ENCODE measurements around the gene SYT3. TPM values are rescaled to one million over a fixed set of nuclear protein-coding genes. Genes with fewer than 3 reads are reported as not detected.

SYT3 gene
- total RNA-seq, 1 experiment from 2014 or later = 1.8 TPM

- Histone ChIP-seq H3K36me3 (ENCODE audit: insufficient read depth, low read length, poor library complexity, severe bottlenecking) (no peaks in the 10 kb centered on the region), H3K9me3 (ENCODE audit: low read depth, low read length, poor library complexity, severe bottlenecking) (no peaks in the 10 kb centered on the region), H3K4me1 (ENCODE audit: insufficient read depth, low read length, poor library complexity, severe bottlenecking) (peaks cover 7% of the 10 kb centered on the region), H3K4me3 (ENCODE audit: low read depth, low read length, poor library complexity, severe bottlenecking) (no peak overlapping the region), H3K27me3 (replicated peaks; ENCODE audit: insufficient read depth, low read depth, low read length, poor library complexity) (peaks cover 30% of the 10 kb centered on the region), H3K27ac (ENCODE audit: low read depth, low read length, poor library complexity, severe bottlenecking) (no peak overlapping the region)
- no TSS peak for BruUV-seq (replicated peaks)
- POLR2A ChIA-PET (ENCODE audit: low non-redundant PET) = interaction anchor here (0.7 kb wide), 1 partner anchor 68 kb away, joined by 4 read pairs; no protein-coding TSS in a partner anchor
- intact Hi-C loops (cut with micrococcal nuclease; ENCODE audit: unreplicated experiment) = no loop called here
- DNase-seq (ENCODE audit: low spot score) = no peak
- CTCF ChIA-PET = interaction anchor here (0.6 to 1.2 kb wide), 5 partner anchors 10 to 252 kb away, joined by 3 to 5 read pairs (median 4); no protein-coding TSS in a partner anchor
- no peak for TF ChIP-seq CTCF (conservative IDR thresholded peaks at IDR 0.05; ENCODE audit: low read depth, low read length)
- no peak for TF ChIP-seq EZH2 (IDR thresholded peaks at IDR 0.05; ENCODE audit: borderline replicate concordance, low read depth, low read length, poor library complexity, severe bottlenecking)
Observed at GRCh38 chr19:50670102-50670380, 30.4 kb upstream of the SYT3 start.

GRCh38 chr19:50669302-50670101, 29.8 kb upstream of the SYT3 start:
- peaks cover 7% of the 10 kb centered on the region for H3K4me1 ChIP-seq (ENCODE audit: insufficient read depth, low read length, poor library complexity, severe bottlenecking)
- BruUV-seq (replicated peaks) = no TSS peak
- H3K4me3 ChIP-seq (ENCODE audit: low read depth, low read length, poor library complexity, severe bottlenecking) = no peak overlapping the region
- ChIA-PET POLR2A (ENCODE audit: low non-redundant PET) (no interaction called here), CTCF (interaction anchor here (0.6 to 1.2 kb wide), 6 partner anchors 9 to 252 kb away, joined by 3 to 6 read pairs (median 4); no protein-coding TSS in a partner anchor)
- TF ChIP-seq EZH2 (IDR thresholded peaks at IDR 0.05; ENCODE audit: borderline replicate concordance, low read depth, low read length, poor library complexity, severe bottlenecking) (no peak), CTCF (conservative IDR thresholded peaks at IDR 0.05; ENCODE audit: low read depth, low read length) (peak; percentile 92)
- H3K36me3 ChIP-seq (ENCODE audit: insufficient read depth, low read length, poor library complexity, severe bottlenecking) = no peaks in the 10 kb centered on the region
- H3K9me3 ChIP-seq (ENCODE audit: low read depth, low read length, poor library complexity, severe bottlenecking) = no peaks in the 10 kb centered on the region
- DNase-seq (ENCODE audit: low spot score) = peak; percentile 64
- intact Hi-C loops (cut with micrococcal nuclease; ENCODE audit: unreplicated experiment) = loop anchor here (1.0 kb wide), 1 partner anchor 114 kb away; no protein-coding TSS in a partner anchor
- no peak overlapping the region for H3K27ac ChIP-seq (ENCODE audit: low read depth, low read length, poor library complexity, severe bottlenecking)
- H3K27me3 ChIP-seq (replicated peaks; ENCODE audit: insufficient read depth, low read depth, low read length, poor library complexity) = peaks cover 30% of the 10 kb centered on the region

GRCh38 chr19:50668879-50669278, 29.2 kb upstream of the SYT3 start:
- no peak for TF ChIP-seq CTCF (conservative IDR thresholded peaks at IDR 0.05; ENCODE audit: low read depth, low read length)
- BruUV-seq (replicated peaks) = no TSS peak
- H3K4me3 ChIP-seq (ENCODE audit: low read depth, low read length, poor library complexity, severe bottlenecking) = no peak overlapping the region
- H3K27me3 ChIP-seq (replicated peaks; ENCODE audit: insufficient read depth, low read depth, low read length, poor library complexity) = peaks cover 30% of the 10 kb centered on the region
- DNase-seq (ENCODE audit: low spot score) = no peak
- no peaks in the 10 kb centered on the region for H3K9me3 ChIP-seq (ENCODE audit: low read depth, low read length, poor library complexity, severe bottlenecking)
- peaks cover 7% of the 10 kb centered on the region for H3K4me1 ChIP-seq (ENCODE audit: insufficient read depth, low read length, poor library complexity, severe bottlenecking)
- no peak overlapping the region for H3K27ac ChIP-seq (ENCODE audit: low read depth, low read length, poor library complexity, severe bottlenecking)
- no peaks in the 10 kb centered on the region for H3K36me3 ChIP-seq (ENCODE audit: insufficient read depth, low read length, poor library complexity, severe bottlenecking)
- ChIA-PET POLR2A (ENCODE audit: low non-redundant PET) (no interaction called here), CTCF (interaction anchor here (0.6 to 1.2 kb wide), 3 partner anchors 9 to 128 kb away, joined by 4 to 6 read pairs (median 4); no protein-coding TSS in a partner anchor)
- intact Hi-C loops (cut with micrococcal nuclease; ENCODE audit: unreplicated experiment) = loop anchor here (1.0 kb wide), 1 partner anchor 114 kb away; no protein-coding TSS in a partner anchor
